B cell (primary cell): ENCODE measurements around the gene AUTS2. TPM values are rescaled to one million over a fixed set of nuclear protein-coding genes. Genes with fewer than 3 reads are reported as not detected.

Source experiments
- ATAC-seq: fragments of 200-7000 bp; cut with Tn5 transposase; one replicate; pipeline ENCODE4 v1.10.0; 2021; ENCODE audit warnings: low read depth, mild to moderate bottlenecking, moderate number of reproducible peaks, moderate library complexity
- CTCF ChIA-PET: fragments of 350-600 bp; sonication (Branson Sonifier 250); formaldehyde crosslinking; loops from one replicate; lab custom pipeline; 2021; ENCODE audit warnings: antibody characterized with exemption, inconsistent platforms; lab: Charles Lee
- POLR2A ChIA-PET: fragments of 350-600 bp; sonication (Branson Sonifier 250); formaldehyde crosslinking; loops from one replicate; lab custom pipeline; 2021; ENCODE audit warnings: antibody characterized with exemption; lab: Charles Lee
- DNase-seq: peaks from one replicate; pipeline ENCODE4 v3.0.0; 2013
- H2AFZ ChIP-seq: 2 replicates; pipeline ENCODE4 v1.6.1; 2012; ENCODE audit warnings: mild to moderate bottlenecking, low read depth, low read length; ENCODE audit not compliant: insufficient read depth, poor library complexity, severe bottlenecking
- H3K27ac ChIP-seq, 2 donors: 1 replicate in 1 of 2; 2 replicates in 1 of 2; pipeline ENCODE4 v1.5.1; 2012 to 2013; ENCODE audit warnings: low read length in 2 of 2, mild to moderate bottlenecking in 2 of 2, moderate library complexity in 1 of 2
- H3K27me3 ChIP-seq, 4 experiments: fragments of 200-600 bp in 1 of 4; sonication (generic) in 1 of 4; replicated peaks in 1 of 4; 1 replicate in 2 of 4; 2 replicates in 2 of 4; pipeline versions ENCODE4 v1.6.1 to v1.7.0; 2013 to 2016; ENCODE audit warnings: low read length in 3 of 4, mild to moderate bottlenecking in 2 of 4, mixed read lengths in 1 of 4, moderate library complexity in 1 of 4; ENCODE audit not compliant: insufficient read depth in 4 of 4, control insufficient read depth in 3 of 4; ENCODE audit errors: control extremely low read depth in 1 of 4
- H3K36me3 ChIP-seq, 2 experiments: replicated peaks in 1 of 2; 1 replicate in 1 of 2; 2 replicates in 1 of 2; pipeline versions ENCODE4 v1.6.1 to v1.7.1; 2013; ENCODE audit warnings: low read length in 1 of 2; ENCODE audit not compliant: insufficient read depth in 2 of 2, control insufficient read depth in 1 of 2; ENCODE audit errors: control extremely low read depth in 1 of 2, extremely low read depth in 1 of 2
- H3K4me1 ChIP-seq, 2 donors: fragments of 200-600 bp in 1 of 2; sonication (generic) in 1 of 2; 1 replicate in 1 of 2; 2 replicates in 1 of 2; pipeline versions ENCODE4 v1.5.1 to v1.6.1; 2013 to 2017; ENCODE audit warnings: low read length in 2 of 2; ENCODE audit not compliant: control insufficient read depth in 2 of 2, insufficient read depth in 2 of 2
- H3K4me2 ChIP-seq: replicated peaks from 2 replicates; pipeline ENCODE3; 2012; ENCODE audit warnings: mild to moderate bottlenecking, low read depth, low read length; ENCODE audit not compliant: poor library complexity, severe bottlenecking
- H3K4me3 ChIP-seq, 5 experiments: fragments of 200-600 bp in 1 of 5; sonication (generic) in 1 of 5; 1 replicate in 3 of 5; 2 replicates in 2 of 5; pipeline versions ENCODE4 v1.5.1 to v1.7.0; 2011 to 2016; ENCODE audit warnings: low read length in 4 of 5, mild to moderate bottlenecking in 4 of 5, low read depth in 2 of 5, control low read depth in 1 of 5, moderate library complexity in 1 of 5; ENCODE audit not compliant: insufficient read depth in 1 of 5; ENCODE audit errors: control extremely low read depth in 1 of 5, extremely low read depth in 1 of 5
- H3K79me2 ChIP-seq: fragments of 200-600 bp; sonication (generic); one replicate; pipeline ENCODE4 v1.6.0; 2016; ENCODE audit warnings: low read length; ENCODE audit not compliant: control insufficient read depth, insufficient read depth
- H3K9ac ChIP-seq: fragments of 200-600 bp; sonication (generic); 2 replicates; pipeline ENCODE4 v1.6.1; 2017; ENCODE audit warnings: mild to moderate bottlenecking, low read length, moderate library complexity
- H3K9me3 ChIP-seq, 3 donors: one replicate each; pipeline versions ENCODE4 v1.6.1 to v1.7.1; 2013; ENCODE audit warnings: low read length in 2 of 3; ENCODE audit not compliant: control insufficient read depth in 2 of 3, insufficient read depth in 1 of 3; ENCODE audit errors: control extremely low read depth in 1 of 3
- H4K20me1 ChIP-seq: 2 replicates; pipeline ENCODE4 v1.6.0; 2012; ENCODE audit warnings: mild to moderate bottlenecking, low read length; ENCODE audit not compliant: insufficient read depth, control insufficient read depth, poor library complexity, severe bottlenecking
- H3K27ac Mint-ChIP-seq: one replicate; pipeline ENCODE4 v1.8.0; 2021; ENCODE audit warnings: mixed read lengths
- H3K27me3 Mint-ChIP-seq: one replicate; pipeline ENCODE4 v1.8.0; 2021; ENCODE audit warnings: mixed read lengths
- H3K4me1 Mint-ChIP-seq: one replicate; pipeline ENCODE4 v1.8.0; 2021; ENCODE audit warnings: mixed read lengths
- H3K4me3 Mint-ChIP-seq: one replicate; pipeline ENCODE4 v1.8.0; 2021; ENCODE audit warnings: mixed read lengths
- H3K9me3 Mint-ChIP-seq: one replicate; pipeline ENCODE4 v1.8.0; 2022; ENCODE audit warnings: mixed read lengths; ENCODE audit not compliant: insufficient read depth
- EZH2 ChIP-seq: IDR thresholded peaks from 2 replicates; pipeline ENCODE4 v1.6.1; 2012; ENCODE audit warnings: borderline replicate concordance, low read depth, mild to moderate bottlenecking, moderate library complexity, low read length; ENCODE audit not compliant: insufficient read depth, poor library complexity, severe bottlenecking
- WGBS: methylation state at CpG from one replicate; pipeline ENCODE4 v1.1.5; 2013; ENCODE audit warnings: missing lambda C conversion rate; ENCODE audit not compliant: insufficient coverage; 5-methylcytosine and 5-hydroxymethylcytosine counted together
- intact Hi-C: fragments of 100-400 bp; cut with micrococcal nuclease; formaldehyde crosslinking; loops from one replicate; pipeline ENCODE4 v1.10.0; 2022
- polyA plus RNA-seq: library from polyadenylated mRNA; depleted of rRNA; stranded (reverse); fragments of >200 nt; gene quantifications from 2 replicates; pipeline ENCODE4 v1.2.3, GENCODE V29; 2012
- total RNA-seq, 2 donors: library from RNA; stranded (reverse); fragments of 120-200 nt in 1 of 2; gene quantifications; 1 replicate in 1 of 2; 2 replicates in 1 of 2; pipeline versions ENCODE4 v1.2.3 to v1.2.4, GENCODE V29; 2013 to 2022
- TF ChIP-seq, protein P1 (sequence below): fragments of 200-600 bp; IDR thresholded peaks from one replicate; pipeline ENCODE4 v1.8.0; 2022; ENCODE audit warnings: antibody characterized with exemption, mild to moderate bottlenecking

The AUTS2 gene
- total and polyA plus RNA-seq, 2 donors (not counting 1 experiment from before 2014, with no cell fraction given) = 22.3 to 35.0 TPM

DNA sequence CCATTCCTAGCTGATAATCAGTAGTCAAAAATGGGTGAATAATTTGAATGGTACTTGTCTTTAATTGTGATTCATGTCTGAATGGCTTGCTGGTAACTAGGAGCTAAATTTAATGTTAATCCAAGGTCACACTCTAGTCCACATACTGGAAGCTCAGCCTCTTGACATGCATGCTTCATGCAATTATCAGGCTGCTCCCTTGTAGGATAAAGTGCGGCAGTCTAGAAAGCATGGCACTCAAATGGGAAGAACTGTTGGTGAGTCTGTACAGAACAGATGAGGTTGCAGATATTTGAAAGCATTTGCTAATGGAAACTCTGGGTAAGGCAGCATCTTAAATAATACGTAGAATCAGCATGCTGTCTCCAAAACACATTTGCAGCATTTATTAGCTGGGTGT lies 499.4 kb downstream of the AUTS2 start:
- Histone ChIP-seq H3K36me3 (peaks cover 0 to 4% of the 10 kb centered on the region in 2 experiments), H3K9me3 (no peaks in the 10 kb centered on the region), H3K9ac (no peak overlapping the region), H4K20me1 (no peaks in the 10 kb centered on the region), H3K27ac (no peak overlapping the region), H3K27me3 (no peaks in the 10 kb centered on the region), H3K79me2 (peaks cover 7% of the 10 kb centered on the region), H2AFZ (no peak overlapping the region), H3K4me1 (no peaks in the 10 kb centered on the region), H3K4me2 (no peak overlapping the region), H3K4me3 (no peak overlapping the region)
- no peak overlapping the region for H3K4me3 Mint-ChIP-seq
- DNase-seq = no peak
- ChIA-PET POLR2A (no interaction called here), CTCF (no interaction called here)
- WGBS = 100% methylated on average over 1 of the region's 2 CpGs
- no peak for ATAC-seq
- no peak overlapping the region for H3K27ac Mint-ChIP-seq
- intact Hi-C loops = no loop called here
- H3K27me3 Mint-ChIP-seq = no peaks in the 10 kb centered on the region
- H3K9me3 Mint-ChIP-seq = no peaks in the 10 kb centered on the region
- TF ChIP-seq, protein P1, sequence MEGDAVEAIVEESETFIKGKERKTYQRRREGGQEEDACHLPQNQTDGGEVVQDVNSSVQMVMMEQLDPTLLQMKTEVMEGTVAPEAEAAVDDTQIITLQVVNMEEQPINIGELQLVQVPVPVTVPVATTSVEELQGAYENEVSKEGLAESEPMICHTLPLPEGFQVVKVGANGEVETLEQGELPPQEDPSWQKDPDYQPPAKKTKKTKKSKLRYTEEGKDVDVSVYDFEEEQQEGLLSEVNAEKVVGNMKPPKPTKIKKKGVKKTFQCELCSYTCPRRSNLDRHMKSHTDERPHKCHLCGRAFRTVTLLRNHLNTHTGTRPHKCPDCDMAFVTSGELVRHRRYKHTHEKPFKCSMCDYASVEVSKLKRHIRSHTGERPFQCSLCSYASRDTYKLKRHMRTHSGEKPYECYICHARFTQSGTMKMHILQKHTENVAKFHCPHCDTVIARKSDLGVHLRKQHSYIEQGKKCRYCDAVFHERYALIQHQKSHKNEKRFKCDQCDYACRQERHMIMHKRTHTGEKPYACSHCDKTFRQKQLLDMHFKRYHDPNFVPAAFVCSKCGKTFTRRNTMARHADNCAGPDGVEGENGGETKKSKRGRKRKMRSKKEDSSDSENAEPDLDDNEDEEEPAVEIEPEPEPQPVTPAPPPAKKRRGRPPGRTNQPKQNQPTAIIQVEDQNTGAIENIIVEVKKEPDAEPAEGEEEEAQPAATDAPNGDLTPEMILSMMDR = no peak
- no peak for TF ChIP-seq EZH2
- H3K4me1 Mint-ChIP-seq = no peaks in the 10 kb centered on the region

DNA sequence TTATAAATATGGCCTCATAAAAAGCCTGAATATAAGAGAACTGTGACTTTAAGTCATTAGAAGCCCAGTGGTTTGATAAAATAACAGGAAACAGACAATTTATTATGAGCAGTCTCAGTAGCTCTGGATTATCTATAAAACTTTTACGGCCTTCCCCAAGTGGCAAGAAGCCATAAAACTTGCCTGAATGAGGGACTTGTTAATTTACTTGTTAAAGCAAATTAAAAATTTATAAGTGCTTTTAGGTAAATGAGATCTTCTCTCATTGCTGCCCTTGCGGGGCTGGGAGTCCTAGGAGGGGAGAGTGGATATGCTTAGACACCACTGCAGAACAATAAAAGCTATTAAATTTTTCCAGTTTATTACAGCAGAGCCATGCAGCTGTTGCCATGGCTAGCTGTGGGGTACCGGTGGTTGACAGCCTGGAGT lies 499.9 kb downstream of the AUTS2 start:
- no peak overlapping the region for H3K9ac ChIP-seq
- H3K4me1 ChIP-seq = no peaks in the 10 kb centered on the region
- no peaks in the 10 kb centered on the region for H3K27me3 ChIP-seq
- H3K79me2 ChIP-seq = peaks cover 7% of the 10 kb centered on the region
- no peak overlapping the region for H3K27ac ChIP-seq
- TF ChIP-seq, protein P1 = no peak
- no peak for TF ChIP-seq EZH2
- H4K20me1 ChIP-seq = no peaks in the 10 kb centered on the region
- H3K9me3 ChIP-seq = no peaks in the 10 kb centered on the region
- ChIA-PET CTCF (no interaction called here), POLR2A (no interaction called here)
- Mint-ChIP-seq H3K9me3 (no peaks in the 10 kb centered on the region), H3K27me3 (no peaks in the 10 kb centered on the region), H3K27ac (no peak overlapping the region), H3K4me3 (no peak overlapping the region), H3K4me1 (no peaks in the 10 kb centered on the region)
- H3K4me3 ChIP-seq = no peak overlapping the region
- peaks cover 0 to 4% of the 10 kb centered on the region in 2 experiments for H3K36me3 ChIP-seq
- H3K4me2 ChIP-seq = no peak overlapping the region
- no CpG with 5 or more reads among the region's 3 CpGs for WGBS
- DNase-seq (no peak), ATAC-seq (no peak)
- no peak overlapping the region for H2AFZ ChIP-seq
- intact Hi-C loops = no loop called here
